HepG2 (cell line): ENCODE results near the gene IL1RAPL2. TPM values are rescaled to one million over a fixed set of nuclear protein-coding genes. Genes with fewer than 3 reads are reported as not detected.
"Not testable (repeated sequence)": the region's sequence is repeated elsewhere in the genome, so short reads cannot be mapped to it uniquely, and the experiment has no call there.

Experiments used
- ATAC-seq: fragments of 200-7000 bp; cut with Tn5 transposase; 3 replicates; pipeline ENCODE4 v1.9.1; 2020; ENCODE audit warnings: mild to moderate bottlenecking, moderate library complexity
- BruUV-seq: library from RNA; stranded (reverse); fragments of 400-500 nt; replicated peaks from 2 replicates; lab custom pipeline; 2021; lab: Mats Ljungman, UMichigan
- CTCF ChIA-PET: fragments of 300-600 bp; formaldehyde crosslinking; extraction: SDS; loops from one replicate; lab custom pipeline; 2021; ENCODE audit warnings: low total read pairs, inconsistent platforms, low intra/inter-chr PET ratio; lab: Yijun Ruan, JAX
- POLR2A ChIA-PET: fragments of 350-600 bp; sonication (Branson Sonifier 250); formaldehyde crosslinking; loops from one replicate; lab custom pipeline; 2020; ENCODE audit warnings: antibody characterized with exemption, inconsistent platforms; lab: Yijun Ruan, JAX
- DNase-seq: peaks from one replicate; pipeline ENCODE4 v3.0.0-alpha.2; 2015; ENCODE audit warnings: low spot score
- FAIRE-seq: peaks from 3 replicates; lab custom pipeline; 2011; peaks lifted over from hg19 to GRCh38; lab: Jason Lieb, UNC
- H2AFZ ChIP-seq: one replicate; pipeline ENCODE4 v1.6.1; 2011; ENCODE audit warnings: low read length, inconsistent platforms
- H3K27ac ChIP-seq: fragments of 300-600 bp; 3 replicates; pipeline ENCODE4 v1.8.0; 2011; ENCODE audit warnings: mixed run types, mild to moderate bottlenecking, mixed read lengths, low read length, inconsistent platforms; ENCODE audit not compliant: insufficient read depth; ENCODE audit errors: extremely low read length
- H3K27me3 ChIP-seq, 2 experiments: fragments of 200-600 bp in 1 of 2; 2 replicates in 1 of 2; 3 replicates in 1 of 2; pipeline versions ENCODE4 v1.6.0 to v1.8.0; 2011; ENCODE audit warnings: low read length in 2 of 2, mild to moderate bottlenecking in 2 of 2, moderate library complexity in 2 of 2, inconsistent platforms in 1 of 2; ENCODE audit not compliant: insufficient read depth in 2 of 2, control insufficient read depth in 1 of 2
- H3K36me3 ChIP-seq, 2 experiments: fragments of 200-600 bp in 1 of 2; replicated peaks in 1 of 2; 2 replicates in 1 of 2; 3 replicates in 1 of 2; pipeline versions ENCODE4 v1.5.1 to v1.8.0; 2011; ENCODE audit warnings: low read length in 2 of 2, inconsistent platforms in 1 of 2; ENCODE audit not compliant: insufficient read depth in 2 of 2, control insufficient read depth in 1 of 2
- H3K4me1 ChIP-seq: 2 replicates; pipeline ENCODE4 v1.5.1; 2012; ENCODE audit warnings: low read length, inconsistent platforms; ENCODE audit not compliant: insufficient read depth
- H3K4me2 ChIP-seq: 2 replicates; pipeline ENCODE4 v1.6.0; 2011; ENCODE audit warnings: low read depth, low read length, inconsistent platforms
- H3K4me3 ChIP-seq, 3 experiments: fragments of 200-600 bp in 1 of 3; sonication (generic), shearing (Covaris generic) in 1 of 3; replicated peaks in 1 of 3; 2 replicates each; pipeline ENCODE4 v1.5.1; 2011 to 2016; ENCODE audit warnings: low read length in 3 of 3, inconsistent platforms in 2 of 3, low read depth in 2 of 3, mild to moderate bottlenecking in 2 of 3, control low read depth in 1 of 3, mixed read lengths in 1 of 3; ENCODE audit not compliant: insufficient read depth in 1 of 3
- H3K79me2 ChIP-seq: one replicate; pipeline ENCODE4 v1.6.1; 2011; ENCODE audit warnings: low read length, inconsistent platforms; ENCODE audit not compliant: insufficient read depth
- H3K9ac ChIP-seq: 2 replicates; pipeline ENCODE4 v1.6.0; 2011; ENCODE audit warnings: mild to moderate bottlenecking, low read depth, low read length, inconsistent platforms; ENCODE audit not compliant: insufficient read depth
- H3K9me3 ChIP-seq: 2 replicates; pipeline ENCODE4 v1.5.1; 2012; ENCODE audit warnings: mild to moderate bottlenecking, low read length
- H4K20me1 ChIP-seq: 2 replicates; pipeline ENCODE4 v1.6.0; 2011; ENCODE audit warnings: inconsistent platforms, mild to moderate bottlenecking, low read length, moderate library complexity; ENCODE audit not compliant: insufficient read depth
- BCL6 ChIP-seq: IDR thresholded peaks from 2 replicates; pipeline ENCODE4 v1.6.1; 2016; ENCODE audit warnings: missing genetic modification reagents, missing compliant biosample characterization
- FOXC1 ChIP-seq: sonication (generic); formaldehyde crosslinking; IDR thresholded peaks from 2 replicates; pipeline ENCODE4 v1.8.0; 2022; ENCODE audit warnings: mild to moderate bottlenecking, missing genetic modification reagents, borderline replicate concordance
- HNRNPH1 ChIP-seq: fragments of 200-400 bp; formaldehyde crosslinking; optimal IDR thresholded peaks from 2 replicates; pipeline ENCODE3; 2017; ENCODE audit warnings: mild to moderate bottlenecking, low read depth, low read length
- KMT2B ChIP-seq: IDR thresholded peaks from 2 replicates; pipeline ENCODE4 v1.6.1; 2016; ENCODE audit warnings: missing genetic modification reagents, missing compliant biosample characterization
- NCOA1 ChIP-seq: sonication (generic); formaldehyde crosslinking; IDR thresholded peaks from 2 replicates; pipeline ENCODE4 v1.9.0; 2021; ENCODE audit warnings: missing genetic modification reagents
- NFYC ChIP-seq: IDR thresholded peaks from 2 replicates; pipeline ENCODE4 v1.6.1; 2016; ENCODE audit warnings: missing genetic modification reagents, missing compliant biosample characterization
- PATZ1 ChIP-seq: sonication (generic); formaldehyde crosslinking; IDR thresholded peaks from 2 replicates; pipeline ENCODE4 v1.4.0; 2020; ENCODE audit warnings: missing genetic modification reagents
- SRSF9 ChIP-seq: fragments of 200-400 bp; formaldehyde crosslinking; IDR thresholded peaks from 2 replicates; pipeline ENCODE4 v1.6.1; 2018; ENCODE audit warnings: borderline replicate concordance, mild to moderate bottlenecking, low read depth, low read length; ENCODE audit not compliant: insufficient read depth, poor library complexity, severe bottlenecking
- ZNF256 ChIP-seq: sonication (generic); formaldehyde crosslinking; conservative IDR thresholded peaks from 2 replicates; pipeline ENCODE4 v1.4.0; 2020; ENCODE audit warnings: missing genetic modification reagents
- ZNF710 ChIP-seq: sonication (generic); formaldehyde crosslinking; IDR thresholded peaks from 2 replicates; pipeline ENCODE4 v1.5.0; 2020; ENCODE audit warnings: mild to moderate bottlenecking, missing genetic modification reagents, borderline replicate concordance
- WGBS: methylation state at CpG from one replicate; pipeline ENCODE4 v1.1.6; 2017; ENCODE audit warnings: low lambda C conversion rate; 5-methylcytosine and 5-hydroxymethylcytosine counted together
- in situ Hi-C: cut with HindIII; loops from 2 replicates; pipeline ENCODE4 v1.10.0; 2017; ENCODE audit warnings: low pct_unique_long_range_greater_than_20kb; ENCODE audit not compliant: extremely low pct_ligation_motif_present
- intact Hi-C: fragments of 100-400 bp; cut with micrococcal nuclease; formaldehyde crosslinking; loops from one replicate; pipeline ENCODE4 v1.10.0; 2022; ENCODE audit not compliant: unreplicated experiment
- polyA plus RNA-seq, 8 experiments: library from polyadenylated mRNA; depleted of rRNA in 3 of 8; stranded (reverse) in 7 of 8; unstranded in 1 of 8; fragments of >200 nt; fragmentation: Illumina TruSeq in 4 of 8; extraction: Trizol in 4 of 8; gene quantifications; 2 replicates each; pipeline versions ENCODE4 v1.2.1 to v1.2.3, GENCODE V29; 2011 to 2016; ENCODE audit warnings: low read depth in 4 of 8, missing spikeins in 1 of 8, mixed read lengths in 1 of 8; ENCODE audit not compliant: insufficient read depth in 1 of 8
- total RNA-seq, 5 experiments: library from RNA; depleted of rRNA; stranded (reverse); fragments of >200 nt; fragmentation: Illumina TruSeq; extraction: Trizol; gene quantifications; 2 replicates each; pipeline ENCODE4 v1.2.3, GENCODE V29; 2016; ENCODE audit warnings: low read depth in 1 of 5

IL1RAPL2 gene
- total and polyA plus RNA-seq, 2 of the 13 experiments (the other 11 are each of a cell fraction or from before 2014, with no cell fraction given): not detected

GRCh38 chrX:104670051-104670450 is 104.1 kb downstream of the IL1RAPL2 start:
- no peak overlapping the region for H3K9ac ChIP-seq
- no peaks in the 10 kb centered on the region for H3K9me3 ChIP-seq
- ChIA-PET POLR2A (no interaction called here), CTCF (no interaction called here)
- no peaks in the 10 kb centered on the region for H3K27me3 ChIP-seq
- no peaks in the 10 kb centered on the region for H3K79me2 ChIP-seq
- no peak overlapping the region for H3K27ac ChIP-seq
- no peak overlapping the region for H3K4me2 ChIP-seq
- ATAC-seq: no peak
- no peak overlapping the region for H3K4me3 ChIP-seq
- no peaks in the 10 kb centered on the region for H4K20me1 ChIP-seq
- FAIRE-seq: no peak
- no TSS peak for BruUV-seq
- DNase-seq: no peak
- H3K36me3 ChIP-seq: no peaks in the 10 kb centered on the region
- no peaks in the 10 kb centered on the region for H3K4me1 ChIP-seq
- no peak overlapping the region for H2AFZ ChIP-seq
- TF ChIP-seq KMT2B (CRISPR knock-in tag) (no peak), ZNF256 (CRISPR knock-in tag) (no peak), ZNF710 (CRISPR knock-in tag) (no peak), HNRNPH1 (no peak), SRSF9 (no peak), BCL6 (CRISPR knock-in tag) (no peak), FOXC1 (CRISPR knock-in tag) (no peak), PATZ1 (no peak), NFYC (CRISPR knock-in tag) (no peak), NCOA1 (CRISPR knock-in tag) (no peak)
- 4% methylated on average over 4 of the region's 4 CpGs for WGBS
- in situ Hi-C loops (no loop called here), intact Hi-C loops (no loop called here)

GRCh38 chrX:104677517-104677916 is 111.5 kb downstream of the IL1RAPL2 start:
- H3K79me2 ChIP-seq, H4K20me1 ChIP-seq, in situ Hi-C loops, H3K4me1 ChIP-seq, H3K4me3 ChIP-seq, FAIRE-seq, POLR2A ChIA-PET, ATAC-seq, CTCF ChIA-PET, H3K27ac ChIP-seq, H3K27me3 ChIP-seq, H3K9ac ChIP-seq, H3K36me3 ChIP-seq, intact Hi-C loops, H2AFZ ChIP-seq, DNase-seq, H3K4me2 ChIP-seq, BruUV-seq, H3K9me3 ChIP-seq: not testable (repeated sequence)
- 86% methylated on average over 7 of the region's 18 CpGs for WGBS
